ENCODE data around the gene PSMG4. TPM values are rescaled to one million over a fixed set of nuclear protein-coding genes. Genes with fewer than 3 reads are reported as not detected.

PSMG4 gene
- total and polyA plus RNA-seq, 2 of the 8 experiments (the other 6 are each of a cell fraction or from before 2014, with no cell fraction given): 40.6 to 113 TPM

DNA sequence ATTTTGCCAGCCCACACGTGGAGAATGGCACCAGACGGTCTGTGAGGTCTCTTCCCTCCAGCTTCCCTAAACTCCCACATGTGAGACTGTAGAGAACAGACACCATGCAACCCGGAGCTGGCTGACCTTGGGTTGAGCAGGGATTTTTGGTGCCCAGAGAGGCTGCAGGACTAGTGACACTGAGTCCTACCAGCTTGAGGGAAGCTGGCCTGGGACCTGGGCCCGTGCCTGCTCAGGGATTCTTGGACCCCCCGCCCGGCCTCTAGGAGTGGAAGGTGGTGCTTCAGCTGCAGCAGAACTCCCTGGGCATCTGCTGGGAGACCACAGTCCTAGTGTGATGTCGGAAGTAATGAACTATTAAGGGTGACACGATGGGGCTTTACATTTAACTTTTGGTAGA lies 3.2 kb downstream of the PSMG4 start:
- Histone ChIP-seq H4K5ac (ENCODE audit: insufficient read length, low read depth, low read length) (no peak overlapping the region), H3K4me1 (replicated peaks in 1 of 4; ENCODE audit: control insufficient read depth in 3 of 4, insufficient read depth in 4 of 4, low read length in 3 of 4) (peaks cover 3 to 9% (median 7%) of the 10 kb centered on the region in 4 experiments; a peak in 4 of 7 replicates), H2BK12ac (ENCODE audit: low read depth, low read length) (no peak overlapping the region), H3K79me1 (ENCODE audit: low read depth, low read length) (peaks cover 22% of the 10 kb centered on the region), H4K91ac (replicated peaks; ENCODE audit: insufficient read length, low read length) (no peak overlapping the region), H3K4me3 (ENCODE audit: extremely low read depth in 1 of 4, insufficient read depth in 2 of 4, low read depth in 3 of 4, low read length in 4 of 4) (no peak overlapping the region), H2BK20ac (ENCODE audit: low read length) (no peak overlapping the region), H3K56ac (replicated peaks; ENCODE audit: insufficient read length, low read depth, low read length) (no peak overlapping the region), H3K4ac (replicated peaks; ENCODE audit: insufficient read length, low read depth, low read length) (no peak overlapping the region), H2AK5ac (ENCODE audit: low read depth, low read length) (no peak overlapping the region), H2BK15ac (ENCODE audit: low read length) (no peak overlapping the region), H3K14ac (ENCODE audit: insufficient read length) (no peak overlapping the region), H4K20me1 (replicated peaks in 1 of 2; ENCODE audit: control insufficient read depth in 1 of 2, insufficient read depth in 2 of 2, low read length in 2 of 2) (peaks cover 16 to 37% of the 10 kb centered on the region in 2 experiments), H3K4me2 (ENCODE audit: insufficient read depth in 1 of 2, low read depth in 2 of 2, low read length in 2 of 2) (no peak overlapping the region; a peak in 1 of 4 replicates), H3K27me3 (replicated peaks in 1 of 4; ENCODE audit: control insufficient read depth in 3 of 4, extremely low read depth in 1 of 4, insufficient read depth in 3 of 4, low read length in 3 of 4) (no peaks in the 10 kb centered on the region), H4K8ac (ENCODE audit: extremely low read depth, insufficient read depth, low read length) (no peak overlapping the region), H3K9ac (replicated peaks in 1 of 4; ENCODE audit: extremely low read depth in 1 of 4, low read depth in 3 of 4, low read length in 3 of 4) (no peak overlapping the region; a peak in 1 of 7 replicates), H3K9me3 (ENCODE audit: insufficient read depth in 2 of 2, low read depth in 1 of 2, low read length in 1 of 2) (no peaks in the 10 kb centered on the region), H2BK5ac (ENCODE audit: low read depth, low read length) (no peak overlapping the region), H3K36me3 (ENCODE audit: control insufficient read depth in 2 of 4, insufficient read depth in 4 of 4, low read length in 3 of 4) (peaks cover 6 to 21% (median 13%) of the 10 kb centered on the region in 4 experiments; a peak in 7 of 8 replicates), H2BK120ac (replicated peaks; ENCODE audit: low read depth, low read length) (no peak overlapping the region), H3K79me2 (ENCODE audit: control insufficient read depth in 1 of 2, insufficient read depth in 2 of 2, low read length in 2 of 2) (peaks cover 8 to 62% of the 10 kb centered on the region in 2 experiments; a peak in 3 of 4 replicates), H3K18ac (ENCODE audit: extremely low read depth, low read length) (no peak overlapping the region), H3K27ac (ENCODE audit: low read depth, low read length) (no peak overlapping the region; the same call in 1 of the 2 replicates), H2AFZ (ENCODE audit: low read length) (no peak overlapping the region), H3K23me2 (ENCODE audit: low read depth, low read length) (peaks cover 7% of the 10 kb centered on the region; the same call in 1 of the 2 replicates), H3K23ac (ENCODE audit: insufficient read length) (no peak overlapping the region)
- no peak for FAIRE-seq
- CTCF ChIA-PET (ENCODE audit: partially characterized antibody): interaction anchor here (0.7 to 4.4 kb wide), 6 partner anchors 10 to 716 kb away, joined by 3 to 23 read pairs (median 3); no protein-coding TSS in a partner anchor
- WGBS, 2 experiments (ENCODE audit: extremely low coverage in 1 of 2, insufficient coverage in 1 of 2, insufficient read length in 1 of 2, insufficient replicate concordance in 2 of 2, low coverage in 1 of 2, low lambda C conversion rate in 2 of 2, missing lambda C conversion rate in 1 of 2): 81% methylated on average over 8 of the region's 8 CpGs; no CpG with 5 or more reads in 1 of the 2 experiments
- POLR2A ChIA-PET (ENCODE audit: partially characterized antibody): interaction anchor here (1.4 to 2.8 kb wide), 3 partner anchors 10 to 15 kb away, joined by 4 to 14 read pairs (median 4); no protein-coding TSS in a partner anchor
- no peak for DNase-seq (ENCODE audit: low read depth in 1 of 2, low spot score in 2 of 2)
- no peak for TF ChIP-seq CHD2 (IDR thresholded peaks at IDR 0.05; ENCODE audit: low read length)
- no peak for TF ChIP-seq RFX5 (IDR thresholded peaks at IDR 0.05; ENCODE audit: borderline replicate concordance, low read depth, low read length)
- no peak for TF ChIP-seq NANOG (IDR thresholded peaks at IDR 0.05; ENCODE audit: insufficient read depth, low read depth, low read length, poor library complexity, severe bottlenecking)
- no peak for TF ChIP-seq SP2 (IDR thresholded peaks at IDR 0.05; ENCODE audit: low read length)
- TF ChIP-seq ASH2L (IDR thresholded peaks at IDR 0.05; ENCODE audit: low read length): no peak
- TF ChIP-seq SUZ12 (IDR thresholded peaks at IDR 0.05; ENCODE audit: low read length): no peak
- no peak for TF ChIP-seq KDM1A (IDR thresholded peaks at IDR 0.05; ENCODE audit: borderline replicate concordance, low read length)
- TF ChIP-seq POLR2A (IDR thresholded peaks at IDR 0.05; ENCODE audit: control extremely low read depth in 1 of 2, low read depth in 2 of 2, low read length in 2 of 2): no peak

All from H1 (cell line).